Neuronal stem cell (in vitro differentiated cells): ENCODE data around the gene SGK2.

ENCODE experiments used
- DNase-seq: peaks from one replicate; pipeline ENCODE4 v3.0.0-alpha.2; 2013; ENCODE audit warnings: low spot score
- H2AFZ ChIP-seq: one replicate; pipeline ENCODE4 v1.6.1; 2013; ENCODE audit warnings: mild to moderate bottlenecking, low read length, inconsistent platforms
- H2AK5ac ChIP-seq: 2 replicates; pipeline ENCODE4 v1.6.1; 2013; ENCODE audit warnings: low read depth, mild to moderate bottlenecking, inconsistent platforms, low read length, moderate library complexity, mixed read lengths
- H2BK120ac ChIP-seq: 2 replicates; pipeline ENCODE4 v1.6.1; 2013; ENCODE audit warnings: low read depth, mild to moderate bottlenecking, inconsistent platforms, low read length, moderate library complexity, mixed read lengths
- H2BK12ac ChIP-seq: one replicate; pipeline ENCODE4 v1.6.1; 2013; ENCODE audit warnings: low read length, inconsistent platforms
- H2BK15ac ChIP-seq: 2 replicates; pipeline ENCODE4 v1.6.1; 2013; ENCODE audit warnings: mild to moderate bottlenecking, low read length, inconsistent platforms, mixed read lengths
- H2BK5ac ChIP-seq: one replicate; pipeline ENCODE4 v1.6.1; 2013; ENCODE audit warnings: inconsistent platforms, mild to moderate bottlenecking, low read length, moderate library complexity
- H3K14ac ChIP-seq: one replicate; pipeline ENCODE4 v1.6.1; 2013; ENCODE audit warnings: low read length, inconsistent platforms
- H3K18ac ChIP-seq: 2 replicates; pipeline ENCODE4 v1.6.1; 2013; ENCODE audit warnings: low read length, inconsistent platforms
- H3K23ac ChIP-seq: 2 replicates; pipeline ENCODE4 v1.6.1; 2013; ENCODE audit warnings: low read depth, mild to moderate bottlenecking, mixed read lengths, low read length, inconsistent platforms; ENCODE audit not compliant: poor library complexity
- H3K27ac ChIP-seq: replicated peaks from 3 replicates; pipeline ENCODE4 v1.5.1; 2013; ENCODE audit warnings: low read length, inconsistent platforms
- H3K27me3 ChIP-seq, 3 experiments: 2 replicates each; pipeline ENCODE4 v1.6.1; 2013; ENCODE audit warnings: low read length in 3 of 3, mild to moderate bottlenecking in 2 of 3, inconsistent platforms in 1 of 3, low read depth in 1 of 3, mixed read lengths in 1 of 3, moderate library complexity in 1 of 3; ENCODE audit not compliant: control insufficient read depth in 3 of 3, insufficient read depth in 3 of 3
- H3K36me3 ChIP-seq, 2 donors: replicated peaks in 1 of 2; 2 replicates each; pipeline ENCODE4 v1.6.1; 2013; ENCODE audit warnings: low read length in 2 of 2; ENCODE audit not compliant: control insufficient read depth in 2 of 2, insufficient read depth in 2 of 2
- H3K4ac ChIP-seq: 2 replicates; pipeline ENCODE4 v1.6.1; 2013; ENCODE audit warnings: inconsistent platforms, mild to moderate bottlenecking, low read length, moderate library complexity
- H3K4me1 ChIP-seq, 2 donors: 1 replicate in 1 of 2; 2 replicates in 1 of 2; pipeline ENCODE4 v1.6.1; 2013; ENCODE audit warnings: low read length in 2 of 2, low read depth in 1 of 2; ENCODE audit not compliant: control insufficient read depth in 2 of 2, insufficient read depth in 1 of 2
- H3K4me2 ChIP-seq: one replicate; pipeline ENCODE4 v1.6.1; 2013; ENCODE audit warnings: mild to moderate bottlenecking, low read length, inconsistent platforms; ENCODE audit not compliant: insufficient read depth, poor library complexity, severe bottlenecking
- H3K4me3 ChIP-seq, 2 donors: 2 replicates each; pipeline ENCODE4 v1.5.1; 2013; ENCODE audit warnings: low read length in 2 of 2, mild to moderate bottlenecking in 2 of 2, inconsistent platforms in 1 of 2, moderate library complexity in 1 of 2
- H3K79me1 ChIP-seq: one replicate; pipeline ENCODE4 v1.6.1; 2013; ENCODE audit warnings: low read depth, mild to moderate bottlenecking, inconsistent platforms, low read length, moderate library complexity
- H3K9ac ChIP-seq: one replicate; pipeline ENCODE4 v1.6.1; 2013; ENCODE audit warnings: mild to moderate bottlenecking, low read depth, low read length, inconsistent platforms; ENCODE audit not compliant: poor library complexity
- H3K9me3 ChIP-seq, 2 donors: replicated peaks in 1 of 2; 2 replicates each; pipeline versions ENCODE3 to v1.6.1; 2013; ENCODE audit warnings: low read length in 2 of 2, mild to moderate bottlenecking in 2 of 2, inconsistent platforms in 1 of 2, low read depth in 1 of 2, mixed read lengths in 1 of 2, moderate library complexity in 1 of 2; ENCODE audit not compliant: control insufficient read depth in 2 of 2, insufficient read depth in 1 of 2
- H4K8ac ChIP-seq: one replicate; pipeline ENCODE4 v1.6.1; 2013; ENCODE audit warnings: low read depth, mild to moderate bottlenecking, inconsistent platforms, low read length, moderate library complexity
- H4K91ac ChIP-seq: one replicate; pipeline ENCODE4 v1.6.1; 2013; ENCODE audit warnings: low read length, low read depth, mild to moderate bottlenecking, inconsistent platforms; ENCODE audit not compliant: poor library complexity
- WGBS, 2 donors: extraction: QIAGEN DNeasy Blood & Tissue Kit; methylation state at CpG; one replicate each; pipeline ENCODE4 v1.1.7; 2013; ENCODE audit warnings: missing lambda C conversion rate in 2 of 2, mixed read lengths in 1 of 2; ENCODE audit not compliant: insufficient read length in 2 of 2, insufficient replicate concordance in 1 of 2; ENCODE audit errors: extremely low coverage in 2 of 2; 5-methylcytosine and 5-hydroxymethylcytosine counted together

Gene SGK2

GRCh38 chr20:43554369-43554768, 4.5 kb upstream of the SGK2 start:
- Histone ChIP-seq H2AK5ac (no peak overlapping the region), H2BK5ac (no peak overlapping the region), H2BK15ac (no peak overlapping the region), H3K9ac (no peak overlapping the region), H3K4me3 (no peak overlapping the region), H3K4ac (no peak overlapping the region), H2BK12ac (no peak overlapping the region), H2AFZ (no peak overlapping the region), H3K4me2 (no peak overlapping the region), H3K23ac (no peak overlapping the region), H2BK120ac (no peak overlapping the region), H3K18ac (no peak overlapping the region), H3K4me1 (peaks cover 0 to 3% of the 10 kb centered on the region in 2 donors), H3K79me1 (no peaks in the 10 kb centered on the region), H4K91ac (no peak overlapping the region), H4K8ac (no peak overlapping the region), H3K9me3 (no peaks in the 10 kb centered on the region), H3K36me3 (no peaks in the 10 kb centered on the region), H3K27me3 (no peaks in the 10 kb centered on the region), H3K14ac (no peak overlapping the region), H3K27ac (no peak overlapping the region)
- DNase-seq, result no peak
- WGBS, 2 donors, result no CpG with 5 or more reads among the region's 3 CpGs

GRCh38 chr20:43559147-43559987, 540 bp downstream of the SGK2 start:
- Histone ChIP-seq H3K27me3 (no peaks in the 10 kb centered on the region), H2BK15ac (no peak overlapping the region), H3K4ac (no peak overlapping the region), H3K4me1 (peaks cover 0 to 3% of the 10 kb centered on the region in 2 donors), H3K4me2 (no peak overlapping the region), H2BK120ac (no peak overlapping the region), H3K4me3 (no peak overlapping the region), H2AK5ac (no peak overlapping the region), H4K91ac (no peak overlapping the region), H3K27ac (no peak overlapping the region), H4K8ac (no peak overlapping the region), H2BK5ac (no peak overlapping the region), H3K36me3 (no peaks in the 10 kb centered on the region), H3K18ac (no peak overlapping the region), H3K79me1 (no peaks in the 10 kb centered on the region), H3K9ac (no peak overlapping the region), H3K9me3 (no peaks in the 10 kb centered on the region), H3K14ac (no peak overlapping the region), H2AFZ (no peak overlapping the region), H3K23ac (no peak overlapping the region), H2BK12ac (no peak overlapping the region)
- WGBS, 2 donors, result no CpG with 5 or more reads among the region's 8 CpGs
- DNase-seq, result no peak

GRCh38 chr20:43560974-43561373, 2.1 kb downstream of the SGK2 start:
- Histone ChIP-seq H2AK5ac (no peak overlapping the region), H3K4me2 (no peak overlapping the region), H3K79me1 (no peaks in the 10 kb centered on the region), H3K27me3 (no peaks in the 10 kb centered on the region), H3K9ac (no peak overlapping the region), H4K91ac (no peak overlapping the region), H3K23ac (no peak overlapping the region), H3K14ac (no peak overlapping the region), H3K4ac (no peak overlapping the region), H2BK5ac (no peak overlapping the region), H2AFZ (no peak overlapping the region), H2BK15ac (no peak overlapping the region), H2BK12ac (no peak overlapping the region), H4K8ac (no peak overlapping the region), H3K27ac (no peak overlapping the region), H3K9me3 (no peaks in the 10 kb centered on the region), H3K18ac (no peak overlapping the region), H3K4me1 (peaks cover 0 to 3% of the 10 kb centered on the region in 2 donors), H3K4me3 (no peak overlapping the region), H3K36me3 (no peaks in the 10 kb centered on the region), H2BK120ac (no peak overlapping the region)
- no peak for DNase-seq
- WGBS, 2 donors, result no CpG with 5 or more reads among the region's 3 CpGs

- no peak overlapping the region for H3K4me3 ChIP-seq
These were observed 4.6 kb downstream of the SGK2 start for GRCh38 chr20:43563429-43563828.

More at GRCh38 chr20:43563429-43563828, 4.6 kb downstream of the SGK2 start:
- H3K9ac ChIP-seq, result no peak overlapping the region
- no peak for DNase-seq
- no peak overlapping the region for H2AFZ ChIP-seq
- no peaks in the 10 kb centered on the region for H3K36me3 ChIP-seq
- H2BK120ac ChIP-seq, result no peak overlapping the region
- H2AK5ac ChIP-seq, result no peak overlapping the region
- peaks cover 0 to 3% (median 0%) of the 10 kb centered on the region in 3 experiments for H3K27me3 ChIP-seq
- no peak overlapping the region for H4K91ac ChIP-seq
- no peaks in the 10 kb centered on the region for H3K79me1 ChIP-seq
- H4K8ac ChIP-seq, result no peak overlapping the region
- H2BK5ac ChIP-seq, result no peak overlapping the region
- no peak overlapping the region for H2BK12ac ChIP-seq
- H2BK15ac ChIP-seq, result no peak overlapping the region
- H3K27ac ChIP-seq, result no peak overlapping the region
- H3K4ac ChIP-seq, result no peak overlapping the region
- H3K4me2 ChIP-seq, result no peak overlapping the region
- WGBS, 2 donors, result no CpG with 5 or more reads among the region's 3 CpGs
- no peak overlapping the region for H3K23ac ChIP-seq
- no peak overlapping the region for H3K14ac ChIP-seq
- no peaks in the 10 kb centered on the region for H3K9me3 ChIP-seq
- H3K4me1 ChIP-seq, result peaks cover 0 to 3% of the 10 kb centered on the region in 2 donors
- no peak overlapping the region for H3K18ac ChIP-seq
